SJCRH30 (cell line): ENCODE data around the gene ZFTA. TPM values are rescaled to one million over a fixed set of nuclear protein-coding genes. Genes with fewer than 3 reads are reported as not detected.

Source experiments
- DNase-seq, 2 experiments: peaks; one replicate each; pipeline ENCODE4 v3.0.0-alpha.2; 2015 to 2020
- H3K27ac ChIP-seq: fragments of 250-450 bp; sonication (Bioruptor Pico); 2 replicates; pipeline ENCODE4 v1.5.1; 2020; ENCODE audit warnings: mild to moderate bottlenecking, moderate library complexity
- H3K27me3 ChIP-seq: fragments of 250-450 bp; sonication (Bioruptor Pico); 2 replicates; pipeline ENCODE4 v1.5.1; 2020; ENCODE audit warnings: mild to moderate bottlenecking, moderate library complexity
- H3K36me3 ChIP-seq: fragments of 250-450 bp; sonication (Bioruptor Pico); 2 replicates; pipeline ENCODE4 v1.5.1; 2020; ENCODE audit warnings: mild to moderate bottlenecking, moderate library complexity
- H3K4me1 ChIP-seq: fragments of 250-450 bp; sonication (Bioruptor Pico); 2 replicates; pipeline ENCODE4 v1.5.1; 2020; ENCODE audit warnings: mild to moderate bottlenecking, moderate library complexity
- H3K4me3 ChIP-seq: fragments of 250-450 bp; sonication (Bioruptor Pico); 2 replicates; pipeline ENCODE4 v1.5.1; 2020; ENCODE audit warnings: mild to moderate bottlenecking, moderate library complexity
- H3K9me3 ChIP-seq: fragments of 250-450 bp; sonication (Bioruptor Pico); replicated peaks from 2 replicates; pipeline ENCODE4 v1.5.1; 2020; ENCODE audit warnings: mild to moderate bottlenecking, moderate library complexity
- total RNA-seq: library from RNA; depleted of rRNA; stranded (reverse); fragments of >200 nt; shearing (Covaris generic); gene quantifications from 2 replicates; pipeline ENCODE4 v1.2.3, GENCODE V29; 2014; rRNA removed

Gene ZFTA
- total RNA-seq, 1 experiment from 2014 or later, result 20.3 TPM

DNA sequence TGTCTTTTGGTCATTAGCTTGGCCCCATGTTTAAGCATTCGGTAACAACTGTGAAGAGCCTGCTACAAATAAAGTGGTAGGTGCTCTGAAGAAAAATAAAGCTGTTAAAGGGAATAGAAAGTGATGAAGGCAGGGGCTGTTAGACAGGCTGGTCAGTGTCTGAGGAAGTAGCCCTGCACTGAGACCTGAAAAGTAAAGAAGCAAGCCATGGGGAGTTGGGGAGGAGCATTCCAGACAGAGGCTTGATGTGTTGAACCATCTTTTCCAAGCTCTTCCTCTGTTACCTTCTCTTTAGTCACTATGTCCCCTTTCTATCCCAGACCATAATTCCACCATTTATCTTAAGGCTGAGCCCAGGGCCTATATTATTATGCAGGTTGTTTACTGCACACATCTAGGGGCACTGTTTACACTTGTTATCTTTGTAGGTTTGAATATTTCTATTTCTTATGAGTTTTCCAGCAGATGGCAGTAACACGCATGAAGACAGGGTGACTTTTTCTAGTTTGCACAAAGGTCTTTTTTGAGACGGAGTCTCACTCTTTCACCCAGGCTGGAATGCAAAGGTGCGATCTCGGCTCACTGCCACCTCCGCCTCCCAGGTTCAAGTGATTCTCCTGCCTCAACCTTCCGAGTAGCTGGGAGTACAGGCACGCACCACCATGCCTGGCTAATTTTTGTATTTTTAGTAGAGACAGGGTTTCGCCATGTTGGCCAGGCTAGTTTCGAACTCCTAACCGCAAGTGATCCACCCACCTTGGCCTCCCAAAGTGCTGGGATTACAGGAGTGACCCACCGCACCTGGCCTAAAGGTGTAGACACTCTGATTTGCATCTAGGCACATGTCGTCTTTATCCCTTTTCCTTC lies 23.0 kb downstream of the ZFTA start:
- no peak for DNase-seq
- no peaks in the 10 kb centered on the region for H3K4me1 ChIP-seq
- no peak overlapping the region for H3K4me3 ChIP-seq
- no peaks in the 10 kb centered on the region for H3K9me3 ChIP-seq
- no peaks in the 10 kb centered on the region for H3K27me3 ChIP-seq
- peaks cover 6% of the 10 kb centered on the region; the same call in 1 of the 2 replicates for H3K36me3 ChIP-seq
- H3K27ac ChIP-seq, result no peak overlapping the region

- H3K36me3 ChIP-seq, result no peaks in the 10 kb centered on the region
- peak; percentile 47 to 76 for DNase-seq
- no peaks in the 10 kb centered on the region; the same call in 1 of the 2 replicates for H3K4me1 ChIP-seq
These were observed 29.7 kb downstream of the ZFTA start for GRCh38 chr11:63738720-63739360.

DNA sequence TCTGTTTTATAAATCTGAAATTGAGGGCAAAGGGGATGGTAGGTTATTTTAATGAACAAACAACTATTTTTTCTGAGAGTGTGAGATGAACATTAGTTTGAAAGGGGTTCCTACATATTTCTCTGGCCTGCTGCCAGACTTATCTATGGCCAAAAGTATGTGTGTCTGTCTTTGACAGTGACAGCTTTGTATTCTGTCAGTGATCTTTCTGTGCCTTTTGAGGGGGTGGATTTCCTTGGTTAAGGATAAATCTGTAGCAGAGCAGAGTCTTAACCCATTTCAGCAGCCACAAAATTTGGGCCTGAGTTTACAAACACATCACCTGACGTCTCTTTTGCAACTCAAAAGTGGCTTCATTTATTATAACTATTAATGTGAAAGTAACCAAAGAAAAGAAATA lies 30.9 kb downstream of the ZFTA start:
- DNase-seq, result peak in 1 of 2 experiments; percentile 29
- H3K4me1 ChIP-seq, result peaks cover under 1% of the 10 kb centered on the region; the same call in 1 of the 2 replicates

More at GRCh38 chr11:63738720-63739360, 29.7 kb downstream of the ZFTA start:
- H3K27ac ChIP-seq, result no peak overlapping the region
- no peaks in the 10 kb centered on the region for H3K9me3 ChIP-seq
- H3K27me3 ChIP-seq, result no peaks in the 10 kb centered on the region
- no peak overlapping the region for H3K4me3 ChIP-seq

DNA sequence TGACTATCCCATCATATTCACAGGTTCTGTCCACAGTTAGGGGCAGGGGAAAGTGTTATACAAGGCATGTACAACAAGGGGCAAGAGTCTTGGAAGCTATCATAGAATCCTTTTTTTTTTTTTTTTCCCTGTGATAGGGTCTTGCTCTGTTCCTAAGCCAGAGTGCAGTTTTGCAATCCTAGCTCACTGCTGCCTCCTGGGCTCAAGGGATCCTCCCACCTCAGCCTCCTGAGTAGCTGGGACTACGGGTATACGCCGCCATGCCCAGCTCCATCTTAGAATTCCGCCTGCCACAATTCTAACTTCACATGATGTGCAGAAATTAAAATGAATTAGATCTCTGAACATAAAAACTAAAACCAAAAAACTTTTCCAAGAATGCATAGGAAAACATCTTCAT lies 31.7 kb downstream of the ZFTA start:
- H3K36me3 ChIP-seq, result no peaks in the 10 kb centered on the region
- H3K4me3 ChIP-seq, result no peak overlapping the region
- no peaks in the 10 kb centered on the region for H3K9me3 ChIP-seq
- H3K27ac ChIP-seq, result no peak overlapping the region
- peaks cover 3% of the 10 kb centered on the region; the same call in 1 of the 2 replicates for H3K4me1 ChIP-seq
- H3K27me3 ChIP-seq, result no peaks in the 10 kb centered on the region
- no peak for DNase-seq

More for the DNA sequence above, 30.9 kb downstream of the ZFTA start:
- Histone ChIP-seq H3K36me3 (no peaks in the 10 kb centered on the region), H3K9me3 (no peaks in the 10 kb centered on the region), H3K4me3 (no peak overlapping the region), H3K27me3 (no peaks in the 10 kb centered on the region), H3K27ac (no peak overlapping the region)

DNA sequence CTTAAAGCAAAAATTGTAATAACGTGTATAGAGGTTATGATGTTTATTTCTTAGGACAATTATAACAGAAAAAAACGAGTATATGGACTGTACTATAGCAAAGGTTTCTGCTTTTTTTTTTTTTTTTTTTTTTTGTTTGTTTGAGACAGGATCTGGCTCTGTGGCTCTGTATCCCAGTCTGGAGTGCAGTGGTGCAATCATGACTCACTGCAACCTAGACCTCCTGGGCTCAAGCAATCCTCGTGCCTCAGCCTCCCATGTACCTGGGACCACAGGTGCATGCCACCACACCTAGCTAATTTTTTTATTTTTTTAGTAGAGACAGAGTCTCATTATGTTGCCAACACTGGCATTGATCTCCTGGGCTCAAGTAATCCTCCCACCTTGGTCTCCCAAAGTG lies 39.2 kb downstream of the ZFTA start:
- H3K4me3 ChIP-seq, result no peak overlapping the region
- no peaks in the 10 kb centered on the region for H3K27me3 ChIP-seq
- H3K27ac ChIP-seq, result no peak overlapping the region
- H3K9me3 ChIP-seq, result no peaks in the 10 kb centered on the region
- H3K36me3 ChIP-seq, result no peaks in the 10 kb centered on the region
- no peak for DNase-seq
- 0 out of 2 replicates have a peak, but pooled peaks cover 3% of the 10 kb centered on the region for H3K4me1 ChIP-seq

DNA sequence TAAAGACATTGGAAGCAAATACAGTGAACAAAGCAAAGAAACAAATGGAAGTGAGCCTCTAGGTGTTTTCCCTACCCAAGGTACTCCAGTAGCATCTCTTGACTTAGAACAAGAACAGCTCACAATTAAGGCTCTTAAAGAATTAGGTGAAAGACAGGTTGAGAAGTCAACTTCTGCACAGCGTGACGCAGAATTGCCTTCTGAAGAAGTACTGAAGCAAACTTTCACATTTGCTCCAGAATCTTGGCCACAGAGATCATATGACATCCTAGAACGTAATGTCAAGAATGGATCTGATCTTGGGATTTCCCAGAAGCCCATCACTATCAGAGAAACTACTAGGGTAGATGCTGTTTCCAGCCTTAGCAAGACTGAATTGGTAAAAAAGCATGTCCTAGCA lies 48.0 kb downstream of the ZFTA start:
- DNase-seq, result no peak
- Histone ChIP-seq H3K27ac (no peak overlapping the region), H3K4me1 (no peaks in the 10 kb centered on the region), H3K36me3 (no peaks in the 10 kb centered on the region), H3K4me3 (no peak overlapping the region), H3K27me3 (no peaks in the 10 kb centered on the region), H3K9me3 (no peaks in the 10 kb centered on the region)

GRCh38 chr11:63719987-63720386 lies 48.6 kb downstream of the ZFTA start:
- Histone ChIP-seq H3K36me3 (no peaks in the 10 kb centered on the region), H3K4me3 (no peak overlapping the region), H3K4me1 (no peaks in the 10 kb centered on the region), H3K27me3 (no peaks in the 10 kb centered on the region), H3K9me3 (no peaks in the 10 kb centered on the region), H3K27ac (no peak overlapping the region)
- DNase-seq, result no peak

GRCh38 chr11:63719001-63719400 lies 49.6 kb downstream of the ZFTA start:
- Histone ChIP-seq H3K9me3 (no peaks in the 10 kb centered on the region), H3K4me1 (no peaks in the 10 kb centered on the region), H3K27me3 (no peaks in the 10 kb centered on the region), H3K4me3 (no peak overlapping the region), H3K27ac (no peak overlapping the region), H3K36me3 (no peaks in the 10 kb centered on the region)
- no peak for DNase-seq

Other genes starting within 250 kb of the ZFTA start
- gene PLAAT4, start 232.0 kb downstream of the ZFTA start, total RNA-seq, result 0.18 and 0.38 TPM in 2 replicates
- not detected in 2 replicates for gene PLAAT2, start 205.4 kb downstream of the ZFTA start, total RNA-seq
- 7.7 and 10.0 TPM in 2 replicates for gene PLAAT3, start 154.3 kb downstream of the ZFTA start, total RNA-seq
- 25.1 and 26.4 TPM in 2 replicates for gene ATL3, start 97.4 kb downstream of the ZFTA start, total RNA-seq
- 63.8 and 70.2 TPM in 2 replicates for gene RTN3, start 87.3 kb downstream of the ZFTA start, total RNA-seq
- gene SPINDOC, start 44.7 kb upstream of the ZFTA start, total RNA-seq, result 61.6 and 63.7 TPM in 2 replicates
- gene MARK2, start 70.3 kb upstream of the ZFTA start, total RNA-seq, result 20.7 and 23.4 TPM in 2 replicates
- gene RCOR2, start 148.4 kb upstream of the ZFTA start, total RNA-seq, result 17.2 and 17.9 TPM in 2 replicates
- gene NAA40, start 170.2 kb upstream of the ZFTA start, total RNA-seq, result 25.2 and 28.6 TPM in 2 replicates
- gene COX8A, start 205.8 kb upstream of the ZFTA start, total RNA-seq, result 597 and 702 TPM in 2 replicates
- 79.4 and 80.8 TPM in 2 replicates for gene OTUB1, start 217.7 kb upstream of the ZFTA start, total RNA-seq